ENCODE measurements around the gene BUB1.
"Not testable (repeated sequence)": the region's sequence is repeated elsewhere in the genome, so short reads cannot be mapped to it uniquely, and the experiment has no call there.

BUB1 gene

GRCh38 chr2:110602139-110602538 is 75.7 kb downstream of the BUB1 start:
- DNase-seq (ENCODE audit: low spot score), result not testable (repeated sequence)

DNA sequence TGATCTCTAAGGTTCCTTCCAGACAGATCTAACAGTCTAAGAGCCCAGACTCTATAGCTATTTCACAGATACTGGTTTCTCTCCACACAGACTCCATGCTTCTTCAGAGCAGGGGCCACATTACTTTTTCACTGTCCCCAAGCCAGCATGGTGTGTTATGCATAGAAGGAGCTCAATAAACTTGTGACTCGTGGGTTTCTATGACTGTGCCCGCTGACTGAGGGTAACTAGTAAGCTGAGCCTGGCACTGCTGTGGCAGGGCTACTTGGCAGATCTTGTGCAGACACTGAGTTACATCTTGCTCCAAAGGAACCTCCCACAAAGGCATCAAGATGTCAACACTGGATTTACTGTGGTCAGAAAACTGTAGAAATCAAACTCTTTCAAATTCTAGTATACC is 85.9 kb downstream of the BUB1 start:
- DNase-seq (ENCODE audit: low spot score), result not testable (repeated sequence)

- not testable (repeated sequence) for DNase-seq (ENCODE audit: low spot score)
These were observed 88.1 kb downstream of the BUB1 start for GRCh38 chr2:110589677-110590330.

- not testable (repeated sequence) for DNase-seq (ENCODE audit: low spot score)
These were observed 89.3 kb downstream of the BUB1 start for GRCh38 chr2:110588520-110588919.
